Measurements from ENCODE around the gene TMED8.
"Not testable (repeated sequence)": the region's sequence is repeated elsewhere in the genome, so short reads cannot be mapped to it uniquely, and the experiment has no call there.

The TMED8 gene

GRCh38 chr14:77359626-77360025 is 17.3 kb downstream of the TMED8 start:
- no peak for DNase-seq

- DNase-seq, result no peak
Observed at GRCh38 chr14:77356899-77357298, 20.0 kb downstream of the TMED8 start.

- DNase-seq, result no peak
Observed at GRCh38 chr14:77355811-77356210, 21.1 kb downstream of the TMED8 start.

GRCh38 chr14:77353469-77354141 is 23.3 kb downstream of the TMED8 start:
- DNase-seq, result no peak

- no peak for DNase-seq
Observed at GRCh38 chr14:77347751-77348150, 29.1 kb downstream of the TMED8 start.

GRCh38 chr14:77346495-77346894 is 30.4 kb downstream of the TMED8 start:
- no peak for DNase-seq

GRCh38 chr14:77344377-77344996 is 32.4 kb downstream of the TMED8 start:
- DNase-seq, result no peak

- DNase-seq, result no peak
Observed at GRCh38 chr14:77343662-77344061, 33.2 kb downstream of the TMED8 start.

- DNase-seq, result no peak
Observed at GRCh38 chr14:77342726-77343397, 34.0 kb downstream of the TMED8 start.

GRCh38 chr14:77340389-77340788 is 36.5 kb downstream of the TMED8 start:
- DNase-seq, result no peak

- no peak for DNase-seq
Observed at GRCh38 chr14:77339407-77339806, 37.5 kb downstream of the TMED8 start.

- DNase-seq, result no peak
Observed at GRCh38 chr14:77338302-77338701, 38.6 kb downstream of the TMED8 start.

GRCh38 chr14:77337880-77338279 is 39.0 kb downstream of the TMED8 start:
- no peak for DNase-seq

GRCh38 chr14:77337255-77337654 is 39.6 kb downstream of the TMED8 start:
- DNase-seq, result not testable (repeated sequence)

GRCh38 chr14:77335576-77335975 is 41.3 kb downstream of the TMED8 start:
- no peak for DNase-seq

GRCh38 chr14:77329872-77330271 is 47.0 kb downstream of the TMED8 start:
- no peak for DNase-seq

- no peak for DNase-seq
Observed at GRCh38 chr14:77327111-77327510, 49.8 kb downstream of the TMED8 start.

- no peak for DNase-seq
Observed at GRCh38 chr14:77325746-77326094, 51.2 kb downstream of the TMED8 start.

GRCh38 chr14:77324816-77325745 is 51.8 kb downstream of the TMED8 start:
- DNase-seq, result no peak

- no peak for DNase-seq
Observed at GRCh38 chr14:77324289-77324688, 52.6 kb downstream of the TMED8 start.

GRCh38 chr14:77323571-77323970 is 53.3 kb downstream of the TMED8 start:
- DNase-seq, result no peak

- DNase-seq, result no peak
Observed at GRCh38 chr14:77322951-77323350, 53.9 kb downstream of the TMED8 start.

GRCh38 chr14:77322250-77322902 is 54.5 kb downstream of the TMED8 start:
- no peak for DNase-seq
